ENCODE results near the gene AFF3.

Gene AFF3

DNA sequence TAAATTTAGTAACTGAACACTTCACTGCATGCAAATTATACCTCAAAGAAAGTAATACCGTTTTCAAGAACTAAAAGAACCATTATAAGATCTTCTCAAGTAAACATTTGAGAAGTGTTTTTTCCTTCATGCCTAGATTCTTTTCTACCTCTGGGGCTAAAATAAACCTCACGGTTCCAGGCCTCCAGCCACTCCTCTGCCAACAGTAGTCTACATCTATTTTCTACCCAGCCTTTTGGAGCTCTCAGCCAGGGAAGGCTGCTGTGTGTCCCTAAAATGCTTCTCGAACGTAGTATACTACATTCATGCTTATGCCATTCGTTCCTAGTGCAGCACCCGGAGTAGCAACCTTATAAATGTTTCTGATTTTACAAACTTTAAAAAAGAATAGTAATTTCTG is 219.7 kb downstream of the AFF3 start:
- DNase-seq: no peak

GRCh38 chr2:99921903-99922302 is 220.5 kb downstream of the AFF3 start:
- DNase-seq: no peak

DNA sequence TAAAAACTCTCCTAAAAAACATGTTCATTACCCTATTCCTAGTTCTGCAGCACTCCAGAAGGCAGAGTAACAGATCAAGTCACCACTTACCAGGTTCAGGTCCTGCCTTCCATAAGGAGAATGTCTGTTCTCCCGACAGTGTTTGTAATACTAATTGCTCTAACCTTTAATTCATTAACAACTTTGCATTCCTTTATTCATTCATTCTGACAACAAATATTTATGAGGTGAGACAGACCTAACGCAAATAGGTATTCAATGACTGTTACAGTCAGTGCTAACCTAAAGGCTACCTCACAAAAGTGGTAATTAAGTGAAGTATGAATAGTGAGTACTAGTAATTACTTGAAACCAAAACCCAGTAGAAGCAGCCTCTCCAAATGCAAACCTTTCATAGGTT is 224.0 kb downstream of the AFF3 start:
- DNase-seq: no peak

GRCh38 chr2:99915108-99915675 is 227.2 kb downstream of the AFF3 start:
- no peak for DNase-seq

DNA sequence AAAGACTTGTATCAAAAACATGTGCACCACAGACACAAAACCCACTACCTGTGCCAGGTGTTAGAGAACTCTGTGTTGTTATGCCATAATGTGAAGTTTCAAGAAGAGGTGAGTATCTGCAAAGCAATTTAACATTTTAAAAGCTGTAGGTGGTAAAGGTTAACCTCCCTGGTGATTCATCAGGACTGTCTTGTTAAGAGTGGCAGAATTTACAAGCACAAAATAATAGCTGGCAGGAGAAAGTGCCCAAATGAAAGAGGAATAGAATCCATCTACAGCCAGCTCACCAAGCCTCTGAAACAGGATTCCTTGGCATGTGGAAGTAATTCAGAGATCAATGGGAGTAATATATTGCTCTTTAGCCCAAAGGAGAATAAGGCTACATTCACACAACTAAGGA is 230.7 kb downstream of the AFF3 start:
- no peak for DNase-seq

DNA sequence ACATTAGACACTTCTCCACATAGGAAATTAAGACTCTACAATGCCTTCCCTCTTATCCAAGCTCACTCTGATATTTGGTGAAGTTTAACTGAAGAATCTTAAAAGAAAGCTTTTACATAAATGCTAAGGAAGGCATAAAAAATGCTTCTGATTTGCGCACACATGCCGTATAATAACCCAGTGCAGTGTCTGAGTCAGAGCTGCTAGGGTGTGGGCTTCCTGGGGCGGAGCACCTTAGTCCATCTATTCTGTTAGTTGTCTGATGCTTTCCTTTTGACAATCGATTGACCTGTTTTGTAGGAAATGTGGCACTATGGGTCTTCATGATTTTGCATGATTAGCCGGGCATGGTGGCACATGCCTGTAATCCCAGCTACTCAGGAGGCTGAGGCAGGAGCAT is 231.5 kb downstream of the AFF3 start:
- no peak for DNase-seq

GRCh38 chr2:99905636-99906035 is 236.8 kb downstream of the AFF3 start:
- no peak for DNase-seq

- no peak for DNase-seq
These were observed 237.4 kb downstream of the AFF3 start for GRCh38 chr2:99905025-99905424.

GRCh38 chr2:99903981-99904380 is 238.4 kb downstream of the AFF3 start:
- no peak for DNase-seq

- no peak for DNase-seq
These were observed 241.8 kb downstream of the AFF3 start for GRCh38 chr2:99900556-99900955.

DNA sequence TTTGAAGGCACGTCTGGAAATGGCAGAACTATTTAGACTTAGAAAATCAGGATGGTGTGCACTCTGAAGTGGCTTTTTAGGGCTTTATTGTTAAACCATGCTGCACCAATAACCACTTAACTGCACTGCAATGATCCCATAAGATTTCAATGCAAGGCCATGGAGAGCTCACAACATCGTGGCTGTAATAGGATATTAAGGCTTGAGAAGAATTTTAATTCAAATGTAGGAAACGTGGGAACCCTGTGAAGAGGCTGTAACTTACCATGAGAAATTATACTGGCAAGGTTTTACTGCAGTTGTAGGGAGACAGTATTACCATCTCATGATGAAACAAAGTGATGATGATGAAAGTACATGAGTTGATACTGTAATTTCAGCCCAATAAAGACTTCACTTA is 242.5 kb downstream of the AFF3 start:
- DNase-seq: no peak

DNA sequence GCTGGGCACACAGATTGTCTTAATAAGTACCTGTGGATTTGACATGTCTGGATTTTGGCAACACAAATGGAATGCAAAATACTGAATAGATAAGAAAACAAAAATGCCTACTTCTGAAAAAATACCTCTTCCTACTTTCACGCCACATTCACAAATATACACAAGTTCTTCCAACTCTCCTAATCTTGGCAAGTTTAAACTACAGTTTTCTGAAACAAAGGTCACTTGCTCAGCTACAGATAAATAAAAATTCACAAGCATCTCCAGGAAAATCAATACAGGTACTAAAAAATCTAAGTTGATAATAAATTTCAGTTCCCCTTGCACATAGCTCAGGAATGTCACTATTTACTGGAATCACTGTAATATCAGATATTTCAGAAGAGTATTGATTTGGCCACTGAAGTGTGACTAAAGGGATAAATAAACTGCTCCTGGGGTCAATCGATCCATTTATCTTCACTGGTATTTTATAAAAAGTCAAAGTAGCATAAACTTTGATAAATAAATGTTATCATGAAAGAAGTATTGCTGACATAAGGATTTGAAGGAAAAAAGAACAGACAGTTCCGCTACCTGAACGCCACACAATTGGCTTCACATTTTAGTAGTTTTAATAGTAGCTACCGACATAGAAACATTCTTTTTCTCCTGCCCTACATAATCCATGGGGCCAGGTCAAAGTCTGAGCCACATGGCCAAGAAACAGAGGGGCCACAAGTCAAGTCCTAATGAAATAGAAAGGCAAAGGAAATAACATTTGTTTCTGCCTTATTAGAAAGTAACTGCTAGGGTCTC is 243.1 kb downstream of the AFF3 start:
- no peak for DNase-seq

DNA sequence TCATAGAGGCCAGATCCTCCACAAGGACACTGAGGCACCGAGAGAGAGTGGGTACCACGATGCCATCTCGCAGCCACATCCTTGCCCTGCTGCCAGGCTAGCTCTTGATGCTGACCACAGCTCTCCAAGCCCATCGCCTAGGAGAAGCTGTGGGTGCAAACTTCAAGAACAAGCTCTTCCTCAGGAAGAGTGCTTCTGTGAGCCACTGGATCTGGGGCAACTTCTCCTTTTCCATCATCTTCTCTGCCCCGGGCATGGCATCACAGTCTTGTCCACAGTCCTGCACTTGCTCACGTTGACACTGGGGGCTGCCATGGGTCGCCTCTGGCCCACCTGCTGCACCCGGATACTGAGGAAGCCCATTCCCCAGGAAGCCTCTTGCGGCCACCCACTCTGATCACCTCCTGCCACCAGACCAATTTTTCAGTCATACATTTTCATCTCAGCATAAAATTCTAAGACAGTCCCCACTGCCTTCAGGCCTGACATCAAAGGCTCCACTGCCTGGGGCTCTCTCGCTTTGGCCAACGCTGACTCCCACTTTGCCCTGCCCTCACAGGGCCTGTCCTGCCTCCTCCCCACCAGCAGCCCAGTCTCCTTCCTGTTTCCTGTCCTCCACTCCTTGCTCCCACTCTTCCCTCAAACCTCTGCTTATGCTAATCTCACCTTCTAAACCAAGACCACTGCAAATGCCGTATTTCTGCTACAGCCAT is 243.9 kb downstream of the AFF3 start:
- no peak for DNase-seq

DNA sequence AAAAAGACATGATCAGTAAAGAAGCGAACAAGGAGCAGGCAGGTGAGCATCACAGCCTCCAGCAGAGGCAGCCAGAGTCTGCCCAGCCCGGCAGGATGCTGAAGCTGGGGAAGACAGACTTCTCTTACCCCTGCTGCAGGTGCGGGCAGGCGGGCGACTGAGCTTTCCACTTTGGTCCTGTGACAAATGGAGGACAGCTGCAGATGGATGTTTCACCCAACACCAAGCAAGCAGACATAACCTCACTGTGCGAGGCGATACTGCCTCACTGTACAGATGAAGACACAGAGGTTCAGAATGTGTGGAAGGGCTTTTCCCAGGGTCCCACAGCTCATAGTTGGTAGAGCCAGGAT is 251.0 kb downstream of the AFF3 start:
- no peak for DNase-seq

GRCh38 chr2:99890568-99891427 is 251.6 kb downstream of the AFF3 start:
- no peak for DNase-seq

- DNase-seq: no peak
These were observed 253.8 kb downstream of the AFF3 start for GRCh38 chr2:99888617-99889016.

DNA sequence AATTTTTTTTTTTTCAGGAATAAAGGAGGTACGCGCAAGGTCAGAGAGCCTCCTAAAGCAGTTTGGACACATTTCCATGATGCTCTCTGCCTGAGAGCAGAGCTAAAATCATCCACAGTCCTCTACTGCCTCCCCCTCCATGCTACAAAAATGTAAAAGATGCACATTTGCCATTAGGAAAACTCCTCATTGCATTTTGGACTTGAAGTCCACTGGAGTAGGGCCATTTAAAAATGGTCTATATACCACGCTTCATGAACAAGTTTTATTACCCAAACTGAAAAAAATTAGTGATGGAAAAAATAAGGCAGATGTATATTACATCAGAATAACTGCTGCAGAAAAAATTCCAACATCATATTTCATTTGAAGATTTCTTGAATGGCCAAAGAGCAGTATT is 256.0 kb downstream of the AFF3 start:
- DNase-seq: no peak

- no peak for DNase-seq
These were observed 259.0 kb downstream of the AFF3 start for GRCh38 chr2:99883358-99883757.

DNA sequence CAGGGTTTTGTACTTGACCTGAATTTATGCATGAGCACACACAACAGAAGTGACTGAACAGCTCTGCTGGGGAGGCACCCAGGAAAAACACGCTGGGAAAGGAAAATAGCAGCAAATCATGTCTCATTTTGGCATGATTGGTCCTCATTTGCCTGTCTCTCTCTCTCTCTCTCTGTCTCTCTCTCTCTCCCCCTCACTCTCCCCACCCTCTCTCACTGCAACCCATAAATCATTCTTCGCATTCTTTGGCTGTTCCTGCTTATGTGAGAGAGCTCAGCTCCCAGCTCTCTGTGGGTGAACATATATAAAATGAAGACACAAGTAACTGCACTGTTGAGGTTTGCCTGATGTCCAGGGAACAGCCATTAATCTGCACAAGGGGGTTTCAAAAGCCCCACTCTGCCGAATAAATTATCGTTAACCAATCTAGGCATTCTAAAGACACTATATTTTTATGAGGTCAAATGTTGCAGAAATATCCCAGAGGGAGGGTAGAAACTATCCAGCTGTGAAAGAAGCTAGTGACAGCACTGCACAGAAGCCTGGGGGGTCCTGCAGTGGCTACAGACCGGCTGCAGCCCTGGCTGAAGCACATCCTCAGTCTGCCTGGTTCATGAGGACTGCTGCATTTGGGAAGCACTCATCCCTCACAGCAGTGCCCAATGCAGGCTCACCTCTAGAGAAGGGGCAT is 260.3 kb downstream of the AFF3 start:
- DNase-seq: no peak

- DNase-seq: no peak
These were observed 261.5 kb downstream of the AFF3 start for GRCh38 chr2:99880964-99881294.

DNA sequence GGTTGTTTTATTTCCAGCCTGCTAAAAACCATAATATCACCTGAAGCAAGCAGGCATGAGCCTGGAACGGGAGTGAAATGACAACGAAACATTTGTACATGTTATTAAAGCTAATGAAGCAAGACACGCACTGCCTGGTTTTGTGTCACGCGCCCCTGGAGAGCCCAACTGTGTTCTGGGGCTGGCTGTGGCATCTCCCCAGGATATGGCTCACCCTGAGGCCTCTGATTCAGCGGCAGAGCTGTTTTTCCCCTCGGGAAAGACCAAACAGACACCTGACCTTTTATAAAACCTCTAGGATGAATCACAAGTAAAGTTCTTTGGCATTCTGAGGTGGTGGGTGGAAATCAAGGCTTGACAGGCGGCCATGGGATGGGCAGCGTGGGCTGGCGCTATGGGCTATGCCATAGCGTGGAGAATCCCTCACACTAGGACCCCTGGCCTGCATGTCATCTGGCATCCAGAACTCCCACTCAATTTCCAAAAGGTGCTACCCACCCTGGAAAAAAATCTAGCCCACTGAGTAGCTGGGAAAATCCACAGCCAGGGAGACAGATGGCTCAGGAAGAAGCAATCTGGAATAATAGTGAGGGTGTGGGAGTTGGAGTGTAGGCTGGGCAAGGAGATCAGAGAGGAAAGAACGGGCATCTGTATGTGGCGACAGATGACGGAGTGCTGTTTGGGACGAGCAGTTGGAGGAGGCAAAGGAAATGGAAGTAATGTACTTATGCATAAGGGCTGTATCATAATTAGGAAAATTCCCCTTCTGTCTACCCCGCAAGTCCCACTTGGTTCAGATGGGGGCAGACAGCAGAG is 262.0 kb downstream of the AFF3 start:
- DNase-seq: no peak

- DNase-seq: no peak
These were observed 262.9 kb downstream of the AFF3 start for GRCh38 chr2:99879481-99879880.
